GM12878 (cell line): ENCODE results near the gene CLDN10.

Experiments used
- NR2C2 ChIP-seq: IDR thresholded peaks from 2 replicates; pipeline ENCODE4 v1.6.1; 2011; ENCODE audit warnings: borderline replicate concordance, low read depth; ENCODE audit not compliant: control insufficient read depth, insufficient read length
- SMARCA5 ChIP-seq: fragments of 450-650 bp; IDR thresholded peaks from 2 replicates; pipeline ENCODE4 v1.6.1; 2017; ENCODE audit warnings: mild to moderate bottlenecking
- SREBF1 ChIP-seq: IDR thresholded peaks from 2 replicates; pipeline ENCODE4 v1.6.1; 2012; ENCODE audit warnings: mild to moderate bottlenecking, low read length
- SUZ12 ChIP-seq: fragments of 200-600 bp; sonication (generic); IDR thresholded peaks from one replicate; pipeline ENCODE4 v1.6.1; 2018; ENCODE audit warnings: antibody characterized with exemption, mild to moderate bottlenecking; ENCODE audit not compliant: unreplicated experiment
- TF ChIP-seq, protein P1 (sequence below), 3 experiments: IDR thresholded peaks in 2 of 3; conservative IDR thresholded peaks in 1 of 3; 2 replicates each; pipeline ENCODE4 v1.5.1; 2011; ENCODE audit warnings: low read depth in 3 of 3, low read length in 3 of 3, mild to moderate bottlenecking in 3 of 3, control low read depth in 2 of 3, moderate library complexity in 2 of 3, inconsistent platforms in 1 of 3, mixed read lengths in 1 of 3; ENCODE audit not compliant: control insufficient read depth in 2 of 3, insufficient read depth in 1 of 3; ENCODE audit errors: extremely low read depth in 1 of 3

DNA sequence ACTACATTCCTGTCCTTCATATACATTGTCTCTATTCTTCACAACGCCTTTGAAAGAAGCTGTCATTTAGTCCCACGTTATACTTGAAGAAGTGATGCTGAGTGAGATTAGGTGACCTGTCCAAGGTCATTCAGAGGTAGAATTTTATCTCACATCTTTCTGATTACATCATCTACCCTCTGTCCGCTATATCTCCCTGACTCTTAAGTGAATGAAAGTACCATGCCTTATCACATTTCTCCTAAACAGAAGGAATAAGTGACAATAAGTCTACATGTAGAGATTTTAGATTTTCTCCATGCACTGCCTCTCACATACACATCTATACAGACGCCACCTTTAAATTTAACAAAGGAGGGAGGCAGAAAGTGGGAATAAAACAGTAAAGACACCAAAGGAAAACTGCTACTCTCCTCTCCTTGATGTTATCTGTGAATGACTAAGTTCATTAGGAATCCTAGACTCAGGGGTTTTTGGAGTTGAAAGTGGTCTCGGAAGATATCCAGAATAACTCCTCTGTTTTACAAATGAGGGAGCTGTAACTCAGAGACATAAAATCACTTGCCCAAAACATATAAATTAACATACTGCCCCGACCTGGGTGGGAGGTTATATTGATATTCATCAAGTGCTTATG is 4.9 kb upstream of the CLDN10 start:
- TF ChIP-seq, protein P1, sequence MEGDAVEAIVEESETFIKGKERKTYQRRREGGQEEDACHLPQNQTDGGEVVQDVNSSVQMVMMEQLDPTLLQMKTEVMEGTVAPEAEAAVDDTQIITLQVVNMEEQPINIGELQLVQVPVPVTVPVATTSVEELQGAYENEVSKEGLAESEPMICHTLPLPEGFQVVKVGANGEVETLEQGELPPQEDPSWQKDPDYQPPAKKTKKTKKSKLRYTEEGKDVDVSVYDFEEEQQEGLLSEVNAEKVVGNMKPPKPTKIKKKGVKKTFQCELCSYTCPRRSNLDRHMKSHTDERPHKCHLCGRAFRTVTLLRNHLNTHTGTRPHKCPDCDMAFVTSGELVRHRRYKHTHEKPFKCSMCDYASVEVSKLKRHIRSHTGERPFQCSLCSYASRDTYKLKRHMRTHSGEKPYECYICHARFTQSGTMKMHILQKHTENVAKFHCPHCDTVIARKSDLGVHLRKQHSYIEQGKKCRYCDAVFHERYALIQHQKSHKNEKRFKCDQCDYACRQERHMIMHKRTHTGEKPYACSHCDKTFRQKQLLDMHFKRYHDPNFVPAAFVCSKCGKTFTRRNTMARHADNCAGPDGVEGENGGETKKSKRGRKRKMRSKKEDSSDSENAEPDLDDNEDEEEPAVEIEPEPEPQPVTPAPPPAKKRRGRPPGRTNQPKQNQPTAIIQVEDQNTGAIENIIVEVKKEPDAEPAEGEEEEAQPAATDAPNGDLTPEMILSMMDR (IDR thresholded peaks at IDR 0.05 in 2 of 3, conservative IDR thresholded peaks at IDR 0.05 in 1 of 3; ENCODE audit: control insufficient read depth in 2 of 3, extremely low read depth in 1 of 3, insufficient read depth in 1 of 3, low read depth in 3 of 3, low read length in 3 of 3): no peak
- TF ChIP-seq NR2C2 (no peak), SUZ12 (no peak), SREBF1 (no peak), SMARCA5 (no peak)
